BLaER1 (cell line): Measurements from ENCODE around the gene MYT1.
"Not testable (repeated sequence)": the region's sequence is repeated elsewhere in the genome, so short reads cannot be mapped to it uniquely, and the experiment has no call there.

Experiments used
- H3K27ac ChIP-seq: shearing (Covaris generic); formaldehyde crosslinking; 2 replicates; pipeline ENCODE4 v1.8.1; 2022
- H3K27me3 ChIP-seq: shearing (Covaris generic); formaldehyde crosslinking; 2 replicates; pipeline ENCODE4 v1.8.1; 2022
- H3K36me3 ChIP-seq: shearing (Covaris generic); formaldehyde crosslinking; 2 replicates; pipeline ENCODE4 v1.8.1; 2022
- H3K4me1 ChIP-seq: shearing (Covaris generic); formaldehyde crosslinking; 2 replicates; pipeline ENCODE4 v1.8.1; 2022
- H3K4me2 ChIP-seq: shearing (Covaris generic); formaldehyde crosslinking; 2 replicates; pipeline ENCODE4 v1.8.1; 2022
- H3K4me3 ChIP-seq: shearing (Covaris generic); formaldehyde crosslinking; 2 replicates; pipeline ENCODE4 v1.8.1; 2022
- H3K9ac ChIP-seq: shearing (Covaris generic); formaldehyde crosslinking; 2 replicates; pipeline ENCODE4 v1.8.1; 2022
- H3K9me3 ChIP-seq: shearing (Covaris generic); formaldehyde crosslinking; 2 replicates; pipeline ENCODE4 v1.8.1; 2022
- H4K20me1 ChIP-seq: shearing (Covaris generic); formaldehyde crosslinking; 2 replicates; pipeline ENCODE4 v1.8.1; 2022
- Cebpa-rat ChIP-seq: shearing (Covaris generic); IDR thresholded peaks from 2 replicates; pipeline ENCODE4 v1.8.1; 2022

Gene MYT1

DNA sequence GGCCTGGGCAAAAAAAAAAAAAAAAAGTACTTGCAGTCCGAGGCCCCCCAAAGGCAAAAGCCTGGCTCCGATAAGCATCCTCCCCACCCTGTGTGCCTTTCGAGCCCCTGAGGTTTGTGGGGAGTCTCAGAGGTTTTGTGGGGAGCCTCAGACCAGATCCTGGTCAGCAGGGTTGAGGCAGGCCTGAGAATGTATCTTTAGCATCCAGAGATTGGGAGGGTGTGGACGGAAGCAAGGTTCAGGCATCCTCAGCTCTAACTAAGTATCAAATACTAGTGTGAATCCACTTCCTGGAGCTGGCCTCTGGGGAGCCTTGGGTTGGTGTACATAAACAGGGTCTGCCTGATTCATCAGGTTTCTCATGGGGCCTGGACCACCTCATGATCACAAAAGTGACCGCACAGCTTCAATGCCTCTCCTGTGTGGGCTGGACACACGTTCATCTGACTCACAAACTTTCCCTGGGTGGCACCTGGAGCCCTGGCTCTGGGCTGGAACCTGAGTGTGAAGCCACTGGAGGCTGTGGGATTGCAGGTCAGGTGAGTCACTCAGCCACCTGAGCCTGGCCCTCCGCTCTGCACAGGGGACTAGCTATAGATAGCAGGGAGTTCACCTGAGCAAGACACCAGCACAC is 115.7 kb downstream of the MYT1 start:
- Histone ChIP-seq H3K36me3 (peaks cover 5% of the 10 kb centered on the region; the same call in 1 of the 2 replicates), H3K4me3 (no peak overlapping the region), H4K20me1 (peaks cover 27% of the 10 kb centered on the region), H3K27ac (no peak overlapping the region), H3K9ac (no peak overlapping the region), H3K27me3 (no peaks in the 10 kb centered on the region), H3K4me2 (no peak overlapping the region; the same call in 1 of the 2 replicates), H3K9me3 (peaks cover 4% of the 10 kb centered on the region; the same call in 1 of the 2 replicates), H3K4me1 (peaks cover 14% of the 10 kb centered on the region; the same call in 1 of the 2 replicates)
- TF ChIP-seq Cebpa-rat, result no peak

DNA sequence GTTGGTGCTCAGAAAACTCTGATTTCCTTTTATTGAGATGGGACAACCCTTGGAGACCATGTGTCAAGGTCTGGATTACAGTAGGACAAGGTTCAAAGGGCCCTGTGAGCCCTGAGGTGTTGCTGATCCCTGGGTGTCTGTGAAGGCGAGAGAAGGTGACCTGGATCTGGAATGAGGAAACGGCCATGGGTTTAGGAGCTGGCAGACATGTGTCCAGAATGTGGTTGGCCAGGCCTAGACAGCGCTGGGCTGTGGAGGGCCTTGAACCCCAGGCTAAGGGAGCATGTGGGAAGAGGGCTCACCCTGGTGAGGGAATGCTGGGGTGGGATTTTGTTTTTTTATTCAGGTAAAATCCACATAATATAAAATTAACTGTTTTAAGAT is 116.2 kb downstream of the MYT1 start:
- peaks cover 22% of the 10 kb centered on the region; the same call in 1 of the 2 replicates for H4K20me1 ChIP-seq
- no peak overlapping the region for H3K4me3 ChIP-seq

DNA sequence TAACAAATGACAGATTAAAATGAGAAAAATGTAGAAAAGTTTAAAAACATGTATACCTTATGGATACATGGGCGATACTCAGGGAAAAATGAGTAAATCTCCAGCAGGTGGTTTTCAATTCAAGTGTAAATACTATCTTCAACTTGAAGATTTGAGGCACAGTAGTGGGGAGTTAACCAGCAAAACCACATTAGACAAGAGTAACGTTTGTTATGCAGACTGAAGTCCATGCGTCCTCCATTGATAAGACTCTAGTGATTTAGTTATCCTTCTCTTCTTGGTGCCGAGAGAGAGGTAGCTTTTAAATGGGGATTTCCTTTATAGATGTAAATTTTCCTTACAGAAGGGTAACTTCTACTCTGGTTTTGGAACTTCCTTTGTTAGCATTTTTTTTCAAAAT is 119.4 kb downstream of the MYT1 start:
- peaks cover 20% of the 10 kb centered on the region for H3K9me3 ChIP-seq

More for the DNA sequence above, 116.2 kb downstream of the MYT1 start:
- H3K27me3 ChIP-seq, result no peaks in the 10 kb centered on the region
- no peak overlapping the region for H3K9ac ChIP-seq
- no peak overlapping the region for H3K4me2 ChIP-seq
- H3K9me3 ChIP-seq, result peaks cover 9% of the 10 kb centered on the region
- H3K4me1 ChIP-seq, result peaks cover 14% of the 10 kb centered on the region; the same call in 1 of the 2 replicates
- H3K36me3 ChIP-seq, result peaks cover 5% of the 10 kb centered on the region; the same call in 1 of the 2 replicates
- no peak for TF ChIP-seq Cebpa-rat
- no peak overlapping the region for H3K27ac ChIP-seq

DNA sequence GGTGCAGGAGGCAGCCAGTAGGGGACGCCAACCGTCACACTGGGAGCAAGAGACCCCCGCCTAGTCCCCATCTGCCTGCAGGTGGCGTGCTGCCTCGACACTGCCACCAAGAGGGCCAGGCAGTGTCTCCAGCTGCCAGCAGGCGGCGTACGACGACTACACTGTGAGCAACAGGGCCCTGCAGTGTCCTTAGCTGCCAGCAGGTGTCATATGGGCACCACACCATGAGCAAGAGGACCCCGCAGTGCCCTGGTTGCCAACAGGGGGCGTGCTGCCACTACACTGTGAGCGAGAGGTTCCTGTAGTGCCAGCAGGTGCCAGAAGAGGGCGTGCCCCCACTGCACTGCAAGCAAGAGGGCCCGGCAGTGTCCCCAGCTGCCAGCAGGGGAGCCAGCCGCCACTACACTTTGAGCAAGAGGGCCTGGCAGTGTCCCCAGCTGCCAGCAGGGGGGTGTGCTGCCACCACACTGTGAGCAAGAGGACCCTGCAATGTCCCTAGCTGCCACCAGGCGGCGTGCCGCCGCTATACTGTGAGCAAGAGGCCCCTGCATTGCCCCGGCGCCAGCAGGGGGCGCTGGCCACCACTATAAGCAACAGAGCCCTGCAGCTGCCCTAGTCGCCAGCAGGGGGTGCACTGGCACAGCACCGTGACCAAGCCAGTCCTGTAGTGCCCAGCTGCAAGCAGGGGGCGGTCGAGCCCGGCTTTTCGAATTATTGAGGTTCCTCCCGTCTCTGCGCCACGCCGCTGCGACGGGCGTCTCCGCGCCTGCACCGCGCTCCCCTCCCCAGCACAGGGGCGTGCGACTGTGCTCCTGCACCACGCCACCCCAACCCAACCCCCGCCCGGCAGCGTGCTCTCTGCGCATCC is 121.6 kb downstream of the MYT1 start:
- H4K20me1 ChIP-seq, H3K4me2 ChIP-seq, H3K4me1 ChIP-seq, H3K4me3 ChIP-seq, H3K9ac ChIP-seq, H3K27ac ChIP-seq, H3K27me3 ChIP-seq, H3K36me3 ChIP-seq: not testable (repeated sequence)
- peaks cover 20% of the 10 kb centered on the region for H3K9me3 ChIP-seq

More for the DNA sequence above, 119.4 kb downstream of the MYT1 start:
- H3K36me3 ChIP-seq, result no peaks in the 10 kb centered on the region
- no peak overlapping the region for H3K9ac ChIP-seq
- no peaks in the 10 kb centered on the region for H3K27me3 ChIP-seq
- H3K4me1 ChIP-seq, result peaks cover 14% of the 10 kb centered on the region; the same call in 1 of the 2 replicates
- TF ChIP-seq Cebpa-rat, result no peak
- H3K27ac ChIP-seq, result no peak overlapping the region
- no peak overlapping the region for H3K4me2 ChIP-seq
- peaks cover 1% of the 10 kb centered on the region; the same call in 1 of the 2 replicates for H4K20me1 ChIP-seq
- no peak overlapping the region for H3K4me3 ChIP-seq

DNA sequence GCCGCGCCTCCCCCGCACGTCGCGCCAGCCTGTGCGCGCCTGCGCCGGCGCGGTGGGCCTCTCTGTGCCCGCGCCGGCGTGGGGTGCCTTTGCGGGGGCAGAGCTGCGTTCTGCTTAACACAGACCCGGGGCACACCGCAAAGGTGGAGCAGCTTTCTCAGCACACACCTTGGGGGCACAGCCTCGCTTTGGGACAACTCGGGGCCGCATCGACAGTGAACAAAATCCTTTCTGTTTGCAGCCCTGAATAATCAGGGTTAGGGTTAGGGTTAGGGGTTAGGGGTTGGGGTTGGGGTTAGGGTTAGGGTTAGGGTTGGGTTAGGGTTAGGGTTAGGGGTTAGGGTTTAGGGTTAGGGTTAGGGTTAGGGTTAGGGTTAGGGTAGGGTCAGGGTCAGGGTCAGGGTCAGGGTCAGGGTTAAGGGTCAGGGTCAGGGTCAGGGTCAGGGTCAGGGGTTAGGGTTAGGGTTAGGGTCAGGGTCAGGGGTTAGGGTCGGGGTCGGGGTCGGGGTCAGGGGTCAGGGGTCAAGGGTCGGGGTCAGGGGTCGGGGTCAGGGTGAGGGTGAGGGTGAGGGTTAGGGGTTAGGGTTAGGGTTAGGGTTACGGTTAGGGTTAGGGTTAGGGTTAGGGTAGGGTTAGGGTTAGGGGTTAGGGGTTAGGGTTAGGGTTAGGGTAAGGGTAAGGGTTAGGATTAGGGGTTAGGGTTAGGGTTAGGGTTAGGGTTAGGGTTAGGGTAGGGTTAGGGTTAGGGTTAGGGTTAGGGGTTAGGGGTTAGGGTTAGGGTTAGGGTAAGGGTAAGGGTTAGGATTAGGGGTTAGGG is 122.4 kb downstream of the MYT1 start:
- not testable (repeated sequence) for H3K4me1 ChIP-seq, H4K20me1 ChIP-seq, H3K4me2 ChIP-seq, H3K27me3 ChIP-seq, H3K9ac ChIP-seq, H3K36me3 ChIP-seq, H3K27ac ChIP-seq, H3K4me3 ChIP-seq
- H3K9me3 ChIP-seq, result peaks cover 20% of the 10 kb centered on the region

DNA sequence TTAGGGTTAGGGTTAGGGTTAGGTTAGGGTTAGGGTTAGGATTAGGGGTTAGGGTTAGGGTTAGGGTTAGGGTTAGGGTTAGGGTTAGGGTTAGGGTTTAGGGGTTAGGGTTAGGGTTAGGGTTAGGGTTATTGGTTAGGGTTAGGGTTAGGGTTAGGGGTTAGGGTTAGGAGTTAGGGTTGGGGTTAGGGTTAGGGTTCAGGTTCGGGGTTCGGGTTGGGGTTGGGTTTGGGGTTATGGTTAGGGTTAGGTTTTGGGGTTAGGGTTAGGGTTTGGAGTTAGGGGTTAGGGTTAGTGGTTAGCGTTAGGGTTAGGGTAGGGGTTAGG is 123.0 kb downstream of the MYT1 start:
- H3K27me3 ChIP-seq, result not testable (repeated sequence)

More for the DNA sequence above, 123.0 kb downstream of the MYT1 start:
- not testable (repeated sequence) for H3K36me3 ChIP-seq, H4K20me1 ChIP-seq, H3K4me3 ChIP-seq, H3K9ac ChIP-seq, H3K27ac ChIP-seq, H3K4me2 ChIP-seq, H3K4me1 ChIP-seq
- H3K9me3 ChIP-seq, result peaks cover 20% of the 10 kb centered on the region
